Measurements from ENCODE around the gene TFEB.

The TFEB gene

DNA sequence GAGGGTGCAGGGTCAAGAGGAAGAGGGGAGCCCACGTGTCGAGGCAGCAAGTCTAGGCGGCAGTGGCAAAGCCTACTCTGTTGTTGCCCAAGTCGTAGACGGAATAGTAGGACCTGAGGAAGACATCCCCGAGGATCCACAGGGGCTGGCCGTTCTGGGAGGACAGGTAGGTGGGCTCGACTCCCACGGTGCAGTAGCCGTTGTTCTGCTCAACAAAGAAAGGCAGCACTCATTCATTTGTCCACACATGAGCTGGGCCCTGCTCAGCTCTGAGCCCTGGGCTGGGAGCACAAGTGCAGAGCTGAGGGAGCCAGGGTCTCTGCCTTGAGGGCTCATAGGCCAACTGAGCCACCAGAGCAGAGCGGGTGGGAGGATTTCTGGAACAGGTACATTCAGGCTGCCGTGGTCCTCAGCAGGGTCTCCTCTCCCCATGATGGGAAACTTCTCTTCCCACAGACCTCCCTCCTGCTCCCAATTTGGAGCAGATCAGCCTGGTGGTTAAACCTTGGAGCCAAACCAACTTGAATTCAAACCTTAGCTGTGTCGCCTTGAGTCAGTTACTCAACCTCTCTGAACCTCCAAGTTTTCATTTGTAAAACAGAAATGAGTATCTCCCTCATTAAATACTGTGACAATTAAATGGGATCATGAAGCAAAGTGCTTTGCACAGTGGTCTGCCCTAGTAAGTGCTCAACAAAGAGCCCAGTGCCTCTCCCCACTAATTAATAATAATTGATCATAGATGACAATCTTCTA, 1.6 kb upstream of the TFEB start:
- no peak for DNase-seq (ENCODE audit: low spot score)

- DNase-seq (ENCODE audit: low spot score), result no peak
Measured at GRCh38 chr6:41736186-41736733, 852 bp upstream of the TFEB start.

GRCh38 chr6:41734666-41735426, 562 bp downstream of the TFEB start:
- peak; percentile 67 for DNase-seq (ENCODE audit: low spot score)

GRCh38 chr6:41733707-41734665, 1.4 kb downstream of the TFEB start:
- DNase-seq (ENCODE audit: low spot score), result peak; percentile 63

DNA sequence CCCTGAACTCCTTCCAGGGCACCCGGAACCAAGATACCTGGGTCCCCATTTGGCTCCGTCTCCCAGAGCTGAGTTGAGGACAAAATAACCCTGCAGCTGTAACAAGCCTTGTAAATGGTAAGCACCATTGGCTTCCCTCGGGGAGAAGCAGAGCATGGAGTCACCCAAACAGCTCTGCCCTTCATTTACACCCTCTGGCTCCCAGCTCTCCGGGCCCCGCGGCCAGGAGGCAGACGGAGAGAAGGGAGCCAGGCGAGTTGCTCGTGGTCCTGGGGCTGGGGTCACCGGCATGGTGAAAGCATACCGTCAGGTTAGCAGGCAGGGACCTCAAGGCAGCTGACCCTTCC, 2.1 kb downstream of the TFEB start:
- DNase-seq (ENCODE audit: low spot score), result no peak

DNA sequence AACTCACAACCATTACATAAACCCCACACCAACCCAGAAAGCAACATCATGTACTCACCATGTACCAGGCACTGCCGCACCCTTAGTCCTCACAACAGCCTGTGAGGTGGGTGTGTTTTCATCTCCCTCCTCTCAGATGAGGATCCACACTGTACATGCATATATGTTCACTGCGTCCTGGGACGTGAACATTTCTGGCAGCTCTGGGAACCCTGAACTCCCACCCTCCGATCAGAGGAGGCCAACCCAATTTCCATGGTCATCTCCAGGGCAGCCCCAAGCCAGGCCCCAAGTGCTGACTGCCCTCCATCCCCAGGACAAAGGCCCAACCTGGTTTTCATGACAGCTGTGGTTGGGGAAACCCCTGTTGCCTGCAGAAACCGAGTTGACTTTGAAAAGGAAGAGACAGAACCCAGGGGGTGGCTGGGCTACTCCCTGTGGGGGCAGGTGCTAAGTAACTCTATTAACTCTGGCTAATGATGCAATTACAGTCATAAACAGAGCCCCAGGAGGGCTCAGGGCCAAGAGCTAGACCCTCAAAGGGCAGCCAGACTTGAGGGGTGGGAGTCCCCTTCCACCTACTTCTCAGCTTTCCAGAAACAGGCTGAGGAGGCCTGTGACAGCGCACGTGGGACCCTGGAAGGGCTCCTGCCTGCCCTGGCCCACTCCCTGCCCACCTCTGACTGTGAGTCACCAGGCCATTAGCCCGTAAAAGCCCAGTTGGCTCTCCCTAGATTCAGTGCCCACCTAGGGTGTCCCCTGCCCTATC, 2.6 kb downstream of the TFEB start:
- DNase-seq (ENCODE audit: low spot score), result peak; percentile 77

GRCh38 chr6:41732149-41732548, 3.3 kb downstream of the TFEB start:
- no peak for DNase-seq (ENCODE audit: low spot score)

GRCh38 chr6:41731561-41732086, 3.8 kb downstream of the TFEB start:
- no peak for DNase-seq (ENCODE audit: low spot score)

DNA sequence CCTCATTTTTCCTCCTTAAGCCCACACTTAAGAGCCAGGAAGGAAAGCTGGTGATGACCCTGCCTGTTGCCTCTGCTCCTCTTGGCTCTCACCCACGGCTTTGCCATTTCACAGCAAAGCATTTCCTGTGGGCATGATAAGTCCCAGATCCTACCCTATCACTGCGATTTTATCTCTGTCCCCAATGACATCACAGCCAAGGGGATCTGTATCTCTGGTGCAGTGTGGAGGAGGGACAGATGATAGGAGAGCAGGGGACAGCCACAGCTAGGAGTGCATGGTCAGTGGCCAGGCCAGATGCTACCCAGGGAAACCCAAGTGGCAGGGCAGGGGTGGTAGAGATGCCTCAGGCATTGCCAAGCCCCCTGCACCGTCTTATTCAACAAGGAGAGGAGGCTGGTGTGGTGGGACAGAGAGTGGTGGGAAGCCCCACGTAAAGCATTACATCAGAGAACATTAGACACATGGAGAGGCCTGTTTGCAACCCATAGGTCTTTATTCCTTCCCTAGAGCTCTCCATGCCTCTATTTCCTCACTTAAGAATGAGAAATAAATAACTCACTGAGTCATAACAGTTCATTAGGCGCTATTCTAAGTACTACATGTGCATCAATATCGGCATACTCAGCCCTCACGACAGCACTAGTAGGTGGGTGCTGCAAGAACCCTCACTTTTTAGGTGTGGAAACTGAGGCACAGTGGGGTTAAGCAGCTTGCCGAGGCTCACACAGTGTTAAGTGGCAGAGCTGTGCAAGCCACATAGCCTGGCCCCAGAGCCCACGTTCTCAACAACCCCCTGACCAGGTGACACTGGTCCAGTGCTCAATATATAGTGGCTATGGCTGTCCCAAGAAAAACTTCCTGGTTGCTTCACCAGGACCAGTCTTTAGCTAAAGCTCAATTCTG, 4.6 kb downstream of the TFEB start:
- no peak for DNase-seq (ENCODE audit: low spot score)

DNA sequence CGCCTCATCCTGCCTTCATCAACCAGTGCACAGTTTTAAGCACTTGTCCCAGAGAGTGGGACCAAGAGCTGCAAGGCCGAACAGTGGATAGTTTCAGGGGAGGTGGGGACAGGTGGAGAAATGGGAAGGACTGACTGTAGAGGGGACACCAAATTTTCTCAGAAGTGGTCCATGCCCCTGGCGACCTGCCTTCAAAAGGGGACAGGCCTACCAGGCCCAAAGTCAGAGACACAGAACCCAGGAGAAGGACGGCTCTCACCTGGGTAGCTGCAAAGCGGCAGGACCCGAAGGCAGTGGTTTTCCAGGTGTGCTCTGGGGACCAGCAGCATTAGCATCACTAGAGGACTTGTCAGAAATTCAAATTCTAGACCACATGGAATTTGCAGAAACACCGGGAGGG, 5.8 kb downstream of the TFEB start:
- no peak for DNase-seq (ENCODE audit: low spot score)

GRCh38 chr6:41728954-41729353, 6.5 kb downstream of the TFEB start:
- DNase-seq (ENCODE audit: low spot score), result no peak

- no peak for DNase-seq (ENCODE audit: low spot score)
Measured at GRCh38 chr6:41728073-41728936, 7.1 kb downstream of the TFEB start.

- DNase-seq (ENCODE audit: low spot score), result no peak
Measured at GRCh38 chr6:41727705-41728072, 7.7 kb downstream of the TFEB start.

DNA sequence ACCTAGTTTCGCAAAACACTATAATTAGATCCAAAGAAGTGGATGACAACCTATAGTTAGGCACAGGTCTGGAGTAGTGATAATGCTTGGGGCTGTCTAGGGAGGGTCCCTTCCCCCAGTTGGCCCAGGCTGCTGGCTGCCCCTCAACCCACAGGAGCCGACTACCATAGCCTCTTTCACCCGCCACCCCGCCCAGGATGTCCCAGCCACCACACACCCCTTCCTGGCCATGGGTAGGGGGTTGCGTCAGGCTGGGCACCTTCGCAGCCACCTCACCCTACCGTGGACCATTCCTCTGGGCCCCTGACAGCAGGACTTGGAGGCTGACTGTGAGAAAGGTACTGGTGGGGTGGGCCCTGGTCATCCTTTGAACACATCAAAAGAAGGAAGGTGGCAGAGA, 8.5 kb downstream of the TFEB start:
- DNase-seq (ENCODE audit: low spot score), result no peak

DNA sequence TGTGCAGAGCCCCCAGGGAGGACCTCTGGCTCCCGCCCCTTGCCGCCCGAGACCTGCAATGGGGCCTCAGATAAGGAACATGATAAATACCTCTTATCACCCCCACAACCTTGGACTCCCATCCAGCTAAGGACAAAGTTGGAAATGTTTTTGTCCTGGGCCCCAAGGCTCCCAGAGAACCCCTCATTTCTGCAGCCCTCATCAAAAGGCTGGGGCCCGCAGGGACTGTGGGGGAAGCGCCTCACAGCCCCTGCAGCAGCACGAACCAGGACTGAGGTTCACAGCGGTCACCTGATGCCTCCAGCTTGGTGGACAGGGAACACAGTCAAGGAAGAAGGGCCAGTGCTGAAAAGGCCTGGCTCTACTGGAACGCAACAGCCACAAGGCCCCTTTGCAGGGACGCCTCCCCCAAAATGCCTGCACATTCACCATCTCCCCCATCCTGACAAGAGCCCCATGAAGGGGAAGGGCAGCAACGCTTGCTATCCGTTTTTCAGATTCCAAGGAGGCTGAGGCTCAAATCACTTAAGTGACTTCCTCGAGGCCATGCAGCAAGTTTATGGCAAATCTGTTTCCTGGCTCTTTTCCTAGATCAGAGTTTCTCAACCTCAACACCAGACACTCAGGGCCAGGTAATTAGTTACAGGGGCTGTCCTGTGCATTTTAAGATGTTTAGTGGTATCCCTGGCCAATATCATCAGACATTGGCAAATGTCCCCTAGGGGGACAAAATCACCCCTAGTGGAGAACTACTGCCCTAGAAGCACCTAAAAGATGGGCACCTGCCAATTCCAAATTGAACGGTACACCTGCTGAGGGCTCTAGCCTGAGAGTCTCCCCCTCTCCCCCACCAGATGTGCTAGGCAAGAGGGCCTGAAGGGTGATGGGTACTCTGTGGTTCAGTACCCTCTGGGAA, 10.6 kb downstream of the TFEB start:
- no peak for DNase-seq (ENCODE audit: low spot score)

- DNase-seq (ENCODE audit: low spot score), result no peak
Measured at GRCh38 chr6:41724228-41724580, 11.2 kb downstream of the TFEB start.

GRCh38 chr6:41723530-41724227, 11.7 kb downstream of the TFEB start:
- peak; percentile 10 for DNase-seq (ENCODE audit: low spot score)
